Measurements from ENCODE around the gene SRRM3.
A peak's percentile ranks its signal among the peaks of the same experiment; 100 is the strongest.
"Not testable (repeated sequence)": the region's sequence is repeated elsewhere in the genome, so short reads cannot be mapped to it uniquely, and the experiment has no call there.

SRRM3 gene

GRCh38 chr7:76291351-76292212 lies 89.9 kb downstream of the SRRM3 start:
- Histone ChIP-seq H2AFZ (ENCODE audit: low read depth) (peak overlapping the region; percentile 75), H3K36me3 (ENCODE audit: insufficient read depth) (no peaks in the 10 kb centered on the region), H3K4me2 (peak overlapping the region; percentile 50), H3K9ac (peak overlapping the region; percentile 4; the same call in 1 of the 2 replicates), H3K4me1 (ENCODE audit: low read depth, poor library complexity, severe bottlenecking) (peaks cover 41% of the 10 kb centered on the region), H4K20me1 (ENCODE audit: insufficient read depth) (no peaks in the 10 kb centered on the region), H3K4me3 (IDR thresholded peaks at IDR 0.05; ENCODE audit: insufficient read depth, low read depth, low read length) (no peak overlapping the region), H3K27ac (no peak overlapping the region), H3K27me3 (ENCODE audit: insufficient read depth, low read depth) (no peaks in the 10 kb centered on the region; the same call in 1 of the 2 replicates), H3K79me2 (ENCODE audit: insufficient read depth, low read depth) (no peaks in the 10 kb centered on the region)
- TF ChIP-seq, protein P1, sequence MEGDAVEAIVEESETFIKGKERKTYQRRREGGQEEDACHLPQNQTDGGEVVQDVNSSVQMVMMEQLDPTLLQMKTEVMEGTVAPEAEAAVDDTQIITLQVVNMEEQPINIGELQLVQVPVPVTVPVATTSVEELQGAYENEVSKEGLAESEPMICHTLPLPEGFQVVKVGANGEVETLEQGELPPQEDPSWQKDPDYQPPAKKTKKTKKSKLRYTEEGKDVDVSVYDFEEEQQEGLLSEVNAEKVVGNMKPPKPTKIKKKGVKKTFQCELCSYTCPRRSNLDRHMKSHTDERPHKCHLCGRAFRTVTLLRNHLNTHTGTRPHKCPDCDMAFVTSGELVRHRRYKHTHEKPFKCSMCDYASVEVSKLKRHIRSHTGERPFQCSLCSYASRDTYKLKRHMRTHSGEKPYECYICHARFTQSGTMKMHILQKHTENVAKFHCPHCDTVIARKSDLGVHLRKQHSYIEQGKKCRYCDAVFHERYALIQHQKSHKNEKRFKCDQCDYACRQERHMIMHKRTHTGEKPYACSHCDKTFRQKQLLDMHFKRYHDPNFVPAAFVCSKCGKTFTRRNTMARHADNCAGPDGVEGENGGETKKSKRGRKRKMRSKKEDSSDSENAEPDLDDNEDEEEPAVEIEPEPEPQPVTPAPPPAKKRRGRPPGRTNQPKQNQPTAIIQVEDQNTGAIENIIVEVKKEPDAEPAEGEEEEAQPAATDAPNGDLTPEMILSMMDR (conservative IDR thresholded peaks at IDR 0.05; ENCODE audit: low read depth, low read length) = peak; percentile 98

GRCh38 chr7:76292213-76292573 lies 90.5 kb downstream of the SRRM3 start:
- no peak overlapping the region for H3K4me3 ChIP-seq (IDR thresholded peaks at IDR 0.05; ENCODE audit: insufficient read depth, low read depth, low read length)
- no peaks in the 10 kb centered on the region for H4K20me1 ChIP-seq (ENCODE audit: insufficient read depth)
- peak overlapping the region; percentile 4; the same call in 1 of the 2 replicates for H3K9ac ChIP-seq
- H3K27me3 ChIP-seq (ENCODE audit: insufficient read depth, low read depth) = no peaks in the 10 kb centered on the region; the same call in 1 of the 2 replicates
- peak overlapping the region; percentile 50; the same call in 1 of the 2 replicates for H3K4me2 ChIP-seq
- TF ChIP-seq, protein P1 (conservative IDR thresholded peaks at IDR 0.05; ENCODE audit: low read depth, low read length) = no peak
- peaks cover 44% of the 10 kb centered on the region for H3K4me1 ChIP-seq (ENCODE audit: low read depth, poor library complexity, severe bottlenecking)
- peak overlapping the region; percentile 75 for H2AFZ ChIP-seq (ENCODE audit: low read depth)
- no peaks in the 10 kb centered on the region for H3K79me2 ChIP-seq (ENCODE audit: insufficient read depth, low read depth)
- H3K27ac ChIP-seq = no peak overlapping the region
- H3K36me3 ChIP-seq (ENCODE audit: insufficient read depth) = no peaks in the 10 kb centered on the region

- not testable (repeated sequence) for H3K4me3 ChIP-seq (IDR thresholded peaks at IDR 0.05; ENCODE audit: insufficient read depth, low read depth, low read length); H2AFZ ChIP-seq (ENCODE audit: low read depth); H3K79me2 ChIP-seq (ENCODE audit: insufficient read depth, low read depth); H3K4me2 ChIP-seq; H3K27ac ChIP-seq; H3K36me3 ChIP-seq (ENCODE audit: insufficient read depth); H3K9ac ChIP-seq; H3K27me3 ChIP-seq (ENCODE audit: insufficient read depth, low read depth); H4K20me1 ChIP-seq (ENCODE audit: insufficient read depth)
- peaks cover 44% of the 10 kb centered on the region for H3K4me1 ChIP-seq (ENCODE audit: low read depth, poor library complexity, severe bottlenecking)
Measured at GRCh38 chr7:76292911-76293310, 91.2 kb downstream of the SRRM3 start.

- TF ChIP-seq, protein P1 (conservative IDR thresholded peaks at IDR 0.05; ENCODE audit: low read depth, low read length) = no peak
- Histone ChIP-seq H2AFZ (ENCODE audit: low read depth) (no peak overlapping the region), H3K4me1 (ENCODE audit: low read depth, poor library complexity, severe bottlenecking) (peaks cover 44% of the 10 kb centered on the region), H3K4me2 (no peak overlapping the region), H3K27me3 (ENCODE audit: insufficient read depth, low read depth) (no peaks in the 10 kb centered on the region; the same call in 1 of the 2 replicates), H3K36me3 (ENCODE audit: insufficient read depth) (no peaks in the 10 kb centered on the region), H4K20me1 (ENCODE audit: insufficient read depth) (no peaks in the 10 kb centered on the region), H3K9ac (no peak overlapping the region), H3K27ac (no peak overlapping the region), H3K79me2 (ENCODE audit: insufficient read depth, low read depth) (no peaks in the 10 kb centered on the region), H3K4me3 (IDR thresholded peaks at IDR 0.05; ENCODE audit: insufficient read depth, low read depth, low read length) (no peak overlapping the region)
Measured at GRCh38 chr7:76293407-76293901, 91.8 kb downstream of the SRRM3 start.
